IMR-90 (cell line): ENCODE measurements around the gene GSK3B.

ENCODE experiments used
- CEBPB ChIP-seq: IDR thresholded peaks from 2 replicates; pipeline ENCODE4 v1.6.1; 2012; ENCODE audit warnings: low read depth, low read length, improper control_type of control experiment
- TF ChIP-seq, protein P1 (sequence below): conservative IDR thresholded peaks from 2 replicates; pipeline ENCODE4 v1.5.1; 2012; ENCODE audit warnings: mild to moderate bottlenecking, low read depth, low read length, improper control_type of control experiment

GRCh38 chr3:120119846-120120510 is 25.7 kb upstream of the GSK3B start:
- TF ChIP-seq, protein P1, sequence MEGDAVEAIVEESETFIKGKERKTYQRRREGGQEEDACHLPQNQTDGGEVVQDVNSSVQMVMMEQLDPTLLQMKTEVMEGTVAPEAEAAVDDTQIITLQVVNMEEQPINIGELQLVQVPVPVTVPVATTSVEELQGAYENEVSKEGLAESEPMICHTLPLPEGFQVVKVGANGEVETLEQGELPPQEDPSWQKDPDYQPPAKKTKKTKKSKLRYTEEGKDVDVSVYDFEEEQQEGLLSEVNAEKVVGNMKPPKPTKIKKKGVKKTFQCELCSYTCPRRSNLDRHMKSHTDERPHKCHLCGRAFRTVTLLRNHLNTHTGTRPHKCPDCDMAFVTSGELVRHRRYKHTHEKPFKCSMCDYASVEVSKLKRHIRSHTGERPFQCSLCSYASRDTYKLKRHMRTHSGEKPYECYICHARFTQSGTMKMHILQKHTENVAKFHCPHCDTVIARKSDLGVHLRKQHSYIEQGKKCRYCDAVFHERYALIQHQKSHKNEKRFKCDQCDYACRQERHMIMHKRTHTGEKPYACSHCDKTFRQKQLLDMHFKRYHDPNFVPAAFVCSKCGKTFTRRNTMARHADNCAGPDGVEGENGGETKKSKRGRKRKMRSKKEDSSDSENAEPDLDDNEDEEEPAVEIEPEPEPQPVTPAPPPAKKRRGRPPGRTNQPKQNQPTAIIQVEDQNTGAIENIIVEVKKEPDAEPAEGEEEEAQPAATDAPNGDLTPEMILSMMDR: no peak
- TF ChIP-seq CEBPB: no peak
